ENCODE results near the gene MLC1.

DNA sequence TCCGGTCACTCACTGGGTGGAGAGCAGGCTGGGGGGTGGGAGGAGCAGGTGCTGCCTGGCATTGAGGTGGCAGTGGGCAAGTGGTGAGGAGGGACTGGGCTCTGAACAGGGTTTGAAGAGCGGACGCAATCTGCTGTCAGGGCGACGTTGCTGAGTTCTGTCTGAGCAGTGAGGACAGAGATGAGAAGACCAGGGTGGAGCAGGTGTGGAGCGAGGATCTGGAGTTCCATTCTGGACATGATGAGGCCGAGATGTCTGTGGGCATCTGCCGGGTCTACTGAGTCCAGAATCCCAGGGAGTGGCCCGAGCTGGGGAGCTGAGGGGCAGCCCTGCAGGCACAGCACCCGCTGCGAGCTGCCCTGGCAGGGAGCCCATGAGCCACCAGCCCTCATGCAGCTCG, 2.4 kb upstream of the MLC1 start:
- TF ChIP-seq, protein P1, sequence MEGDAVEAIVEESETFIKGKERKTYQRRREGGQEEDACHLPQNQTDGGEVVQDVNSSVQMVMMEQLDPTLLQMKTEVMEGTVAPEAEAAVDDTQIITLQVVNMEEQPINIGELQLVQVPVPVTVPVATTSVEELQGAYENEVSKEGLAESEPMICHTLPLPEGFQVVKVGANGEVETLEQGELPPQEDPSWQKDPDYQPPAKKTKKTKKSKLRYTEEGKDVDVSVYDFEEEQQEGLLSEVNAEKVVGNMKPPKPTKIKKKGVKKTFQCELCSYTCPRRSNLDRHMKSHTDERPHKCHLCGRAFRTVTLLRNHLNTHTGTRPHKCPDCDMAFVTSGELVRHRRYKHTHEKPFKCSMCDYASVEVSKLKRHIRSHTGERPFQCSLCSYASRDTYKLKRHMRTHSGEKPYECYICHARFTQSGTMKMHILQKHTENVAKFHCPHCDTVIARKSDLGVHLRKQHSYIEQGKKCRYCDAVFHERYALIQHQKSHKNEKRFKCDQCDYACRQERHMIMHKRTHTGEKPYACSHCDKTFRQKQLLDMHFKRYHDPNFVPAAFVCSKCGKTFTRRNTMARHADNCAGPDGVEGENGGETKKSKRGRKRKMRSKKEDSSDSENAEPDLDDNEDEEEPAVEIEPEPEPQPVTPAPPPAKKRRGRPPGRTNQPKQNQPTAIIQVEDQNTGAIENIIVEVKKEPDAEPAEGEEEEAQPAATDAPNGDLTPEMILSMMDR (conservative IDR thresholded peaks at IDR 0.05; ENCODE audit: low read length): no peak
- no peak for TF ChIP-seq EZH2phosphoT487 (IDR thresholded peaks at IDR 0.05; ENCODE audit: borderline replicate concordance, low read depth, low read length)

All from OCI-LY7 (cell line).